Embryonic facial prominence (tissue), 1 donor: ENCODE results near the gene CD163L1.
"Not testable (repeated sequence)": the region's sequence is repeated elsewhere in the genome, so short reads cannot be mapped to it uniquely, and the experiment has no call there.

Source experiments
- DNase-seq: peaks from one replicate; pipeline ENCODE4 v3.0.0-alpha.2; 2016; ENCODE audit errors: extremely low spot score

The CD163L1 gene

DNA sequence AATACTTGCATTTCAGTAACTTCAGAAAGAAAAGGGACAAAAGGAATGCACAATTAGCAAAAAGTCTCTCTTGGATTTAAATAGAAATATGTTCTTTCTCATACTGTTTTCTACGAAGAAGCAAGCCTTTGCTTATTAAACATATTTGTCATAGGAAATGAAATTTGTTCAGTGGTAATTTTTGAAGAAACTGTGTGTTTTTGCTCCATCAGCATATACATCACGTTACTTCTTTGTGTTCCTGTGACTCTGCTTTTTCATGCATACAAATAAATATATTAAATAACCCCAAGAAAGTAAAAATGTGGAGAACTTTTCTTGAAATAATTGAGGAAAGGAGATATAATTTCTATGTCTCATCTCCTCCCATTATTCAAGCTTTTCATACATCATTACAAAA lies 39.7 kb downstream of the CD163L1 start:
- DNase-seq = no peak

DNA sequence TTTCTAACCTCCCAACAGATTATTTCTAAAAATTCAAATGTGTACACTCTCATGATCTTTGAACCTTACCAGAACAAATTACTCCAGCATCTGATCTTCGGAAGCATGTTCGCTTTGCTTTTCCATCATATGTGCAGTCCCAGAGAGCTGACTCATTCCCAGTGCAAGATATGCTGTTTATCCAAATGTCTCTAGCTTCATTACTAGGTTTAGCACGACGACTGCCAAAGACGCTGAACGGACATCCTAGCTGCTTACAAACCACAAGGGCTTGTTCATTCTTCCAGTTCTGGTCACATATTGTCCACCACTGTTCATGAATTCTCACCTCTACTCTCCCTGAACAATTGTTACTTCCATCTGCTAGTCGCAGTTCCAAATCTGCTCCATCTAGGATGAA lies 40.5 kb downstream of the CD163L1 start:
- DNase-seq = no peak

DNA sequence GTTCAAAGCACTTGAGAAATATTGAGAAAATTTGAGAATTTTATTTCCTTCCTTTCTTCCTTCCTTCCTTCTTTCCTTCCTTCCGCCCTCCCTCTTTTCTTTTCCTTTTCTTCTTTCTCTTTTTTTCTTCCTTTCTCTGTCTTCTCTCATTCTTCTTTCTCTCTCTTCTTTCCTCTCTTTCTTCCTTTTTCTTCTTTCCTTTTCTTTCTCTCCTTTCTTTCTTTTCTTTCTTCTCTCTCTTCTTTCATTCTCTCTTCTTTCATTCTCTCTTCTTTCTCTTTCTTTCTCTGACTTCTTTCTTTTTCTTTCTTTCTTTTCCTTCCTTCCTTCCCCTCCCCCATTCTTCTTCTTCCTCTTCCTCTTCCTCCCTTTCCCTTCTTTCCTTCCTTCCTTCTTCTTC lies 44.9 kb downstream of the CD163L1 start:
- DNase-seq = no peak

DNA sequence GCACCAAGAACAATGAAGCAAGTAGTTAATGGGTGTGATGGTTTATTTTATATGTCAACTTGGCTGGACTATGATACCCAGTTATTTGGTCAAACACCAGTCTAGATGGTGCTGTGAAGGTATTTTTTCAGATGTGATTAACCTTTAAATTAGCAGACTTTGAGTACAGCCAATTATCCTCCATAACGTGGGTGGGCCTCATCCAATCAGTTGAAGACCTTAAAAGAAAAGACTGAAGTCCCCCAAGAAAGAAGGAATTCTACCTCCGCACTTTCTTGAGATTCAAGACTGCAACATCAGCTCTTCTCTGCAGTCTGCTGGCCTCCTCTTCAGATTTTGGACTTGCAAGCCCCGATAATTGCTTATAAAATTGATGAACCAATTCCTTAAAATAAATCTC lies 47.5 kb downstream of the CD163L1 start:
- DNase-seq = no peak

DNA sequence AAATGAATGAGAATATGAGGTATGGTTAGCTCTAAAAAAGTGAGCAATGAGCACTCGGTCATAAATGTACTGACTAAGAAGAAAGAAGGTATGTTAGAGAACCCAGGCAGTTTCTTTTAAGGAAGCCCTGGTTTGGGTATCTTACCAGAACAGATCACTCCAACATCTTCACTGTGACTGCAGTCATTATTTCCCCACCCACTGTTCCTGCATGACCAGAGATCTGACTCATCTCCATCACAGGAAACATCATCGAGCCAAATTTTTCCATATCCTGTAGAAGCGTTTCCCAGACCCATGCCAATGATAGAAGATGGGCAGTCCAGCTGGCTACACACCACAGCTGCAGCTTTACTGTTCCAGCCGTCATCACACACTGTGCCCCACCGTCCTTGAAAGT lies 48.0 kb downstream of the CD163L1 start:
- no peak for DNase-seq

DNA sequence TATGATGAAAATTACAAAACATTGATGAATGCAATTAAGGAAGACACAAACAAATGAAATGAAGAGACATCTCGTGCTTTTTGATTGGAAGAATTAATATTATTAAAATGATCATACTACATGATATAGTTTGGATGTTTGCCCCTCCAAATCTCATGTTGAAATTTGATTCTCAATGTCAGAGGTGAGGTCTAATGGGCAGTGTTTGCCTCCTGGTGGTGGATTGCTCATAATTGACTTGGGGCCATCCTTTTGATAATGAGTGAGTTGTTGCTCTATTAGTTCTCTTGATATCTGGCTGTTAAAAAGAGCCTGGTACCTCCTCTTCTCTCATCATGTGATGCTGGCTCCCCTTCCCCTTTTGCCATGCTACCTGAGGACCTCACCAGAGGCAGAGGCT lies 56.7 kb downstream of the CD163L1 start:
- DNase-seq = no peak

DNA sequence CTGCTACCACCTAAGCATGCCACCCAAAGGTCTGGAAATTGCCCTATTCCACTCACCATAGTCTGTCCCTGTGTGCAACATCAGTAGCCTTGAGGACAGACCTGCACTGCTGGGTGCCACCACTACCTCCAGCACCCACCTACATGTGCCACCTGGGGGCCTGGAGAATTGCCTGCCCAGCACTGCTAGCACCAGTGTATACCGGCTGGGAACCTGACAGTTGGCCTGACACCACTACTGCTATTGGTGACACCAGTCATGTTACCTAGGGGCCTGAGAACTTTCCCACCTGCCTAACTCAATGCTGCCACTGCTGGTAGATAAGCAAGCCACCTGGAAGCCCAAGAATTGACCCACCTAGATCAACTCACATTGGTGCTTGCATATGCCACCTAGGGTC lies 60.8 kb downstream of the CD163L1 start:
- no peak for DNase-seq

DNA sequence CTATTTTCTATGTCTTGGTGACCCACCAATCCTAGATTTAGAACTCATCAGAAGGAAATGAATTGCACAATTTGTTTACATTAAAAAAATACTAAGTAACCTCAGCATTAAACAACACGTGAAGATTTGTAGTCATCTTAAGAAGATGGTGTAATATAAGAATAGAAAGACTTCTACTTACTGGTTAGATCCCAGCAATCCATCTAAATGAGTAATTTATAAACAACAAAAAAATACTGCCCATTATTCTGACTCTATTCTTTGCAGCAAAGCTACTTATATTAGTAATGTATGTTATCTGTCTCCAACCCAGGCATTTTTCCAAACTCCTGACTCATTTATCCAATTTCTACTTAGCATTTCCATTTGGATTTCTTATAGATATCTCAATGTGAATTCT lies 67.8 kb downstream of the CD163L1 start:
- no peak for DNase-seq

DNA sequence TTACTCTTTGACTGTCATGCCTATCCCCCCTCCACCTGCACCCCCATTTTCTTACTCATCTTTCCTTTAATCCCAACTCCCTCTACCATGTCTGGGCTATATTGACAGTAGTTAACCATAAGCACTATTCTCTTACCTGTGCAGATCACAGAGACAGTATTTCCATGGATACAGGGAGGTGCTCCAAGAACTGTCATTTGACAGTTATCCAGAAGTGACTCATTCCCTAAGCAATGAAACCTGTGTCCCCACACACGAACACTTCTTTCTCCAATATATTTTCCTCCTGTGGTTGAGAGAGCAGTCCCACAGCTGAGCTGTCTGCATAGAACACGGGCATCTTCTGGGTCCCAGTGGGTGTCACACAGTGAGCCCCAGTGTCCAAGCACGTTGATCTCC lies 68.8 kb downstream of the CD163L1 start:
- no peak for DNase-seq

DNA sequence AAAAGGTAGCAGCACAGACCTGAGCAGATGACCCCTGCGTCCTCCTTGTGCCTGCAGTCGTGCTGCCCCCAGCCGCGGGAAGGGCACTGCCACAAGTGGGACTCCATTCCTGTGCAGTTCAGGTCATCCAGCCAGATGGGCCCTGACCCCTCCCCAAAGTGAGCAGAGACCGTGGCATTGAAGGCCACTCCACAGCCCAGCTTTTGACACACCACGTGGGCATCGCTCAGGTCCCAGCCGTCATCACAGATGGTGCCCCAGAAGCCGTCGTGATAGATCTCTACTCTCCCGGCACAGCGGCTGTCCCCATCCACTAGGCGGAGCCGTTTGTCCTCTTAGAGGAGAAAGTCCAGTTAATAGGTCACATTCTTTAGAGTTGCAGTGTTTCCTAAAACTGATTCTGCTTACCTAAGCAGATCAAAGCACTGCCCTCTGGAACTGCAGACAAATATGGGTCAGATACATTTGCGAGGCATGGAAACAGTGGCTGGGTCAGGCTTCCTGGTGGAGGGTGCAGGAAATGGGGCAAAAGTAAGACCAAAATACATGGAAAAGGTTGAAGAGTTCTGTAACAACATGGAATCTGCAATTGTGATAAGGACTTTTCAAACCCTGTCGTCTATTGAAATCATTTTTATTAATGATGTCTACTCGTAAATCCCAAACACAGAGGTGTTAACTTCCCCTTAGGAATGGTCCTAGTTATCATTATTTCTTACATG lies 69.4 kb downstream of the CD163L1 start:
- DNase-seq = no peak

DNA sequence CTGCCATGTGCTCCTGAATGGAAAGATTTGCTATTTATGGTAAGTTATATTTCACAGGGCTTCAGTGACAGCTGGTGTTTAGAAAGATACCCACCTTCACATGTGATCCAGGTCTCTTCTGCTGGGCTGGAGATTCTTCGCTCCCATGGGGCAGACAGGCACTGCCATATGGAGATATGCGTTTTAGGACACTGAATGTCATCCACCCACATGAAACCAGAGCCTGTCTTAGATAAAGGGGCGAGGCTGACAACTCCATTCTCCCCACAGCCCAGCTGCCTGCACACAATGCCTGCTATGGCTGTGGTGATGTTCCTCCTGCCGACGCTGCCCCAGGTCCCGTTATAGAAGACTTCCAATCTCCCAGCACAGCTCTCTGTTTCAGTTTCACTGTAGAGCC lies 70.7 kb downstream of the CD163L1 start:
- DNase-seq = no peak

DNA sequence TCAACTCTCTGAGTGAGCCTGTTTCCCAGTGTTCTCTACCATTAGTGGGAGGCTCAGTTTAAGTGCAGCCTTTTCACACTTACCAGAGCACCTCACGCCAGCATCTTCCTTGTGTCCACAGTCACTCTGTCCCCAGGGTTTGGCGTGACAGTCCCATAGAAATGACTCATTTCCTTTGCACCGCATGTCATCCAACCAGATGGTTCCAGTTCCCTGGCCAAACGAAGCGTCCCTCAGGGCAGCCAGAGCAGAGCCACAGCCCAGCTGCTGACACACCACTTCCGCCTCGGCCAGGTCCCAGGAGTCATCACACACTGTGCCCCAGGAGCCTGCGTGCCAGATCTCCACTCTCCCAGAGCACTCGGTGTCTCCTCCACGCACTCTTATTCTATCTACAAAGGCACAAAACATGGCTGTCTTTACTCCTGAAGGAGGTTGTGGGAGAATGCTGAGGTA lies 74.7 kb downstream of the CD163L1 start:
- DNase-seq = no peak

DNA sequence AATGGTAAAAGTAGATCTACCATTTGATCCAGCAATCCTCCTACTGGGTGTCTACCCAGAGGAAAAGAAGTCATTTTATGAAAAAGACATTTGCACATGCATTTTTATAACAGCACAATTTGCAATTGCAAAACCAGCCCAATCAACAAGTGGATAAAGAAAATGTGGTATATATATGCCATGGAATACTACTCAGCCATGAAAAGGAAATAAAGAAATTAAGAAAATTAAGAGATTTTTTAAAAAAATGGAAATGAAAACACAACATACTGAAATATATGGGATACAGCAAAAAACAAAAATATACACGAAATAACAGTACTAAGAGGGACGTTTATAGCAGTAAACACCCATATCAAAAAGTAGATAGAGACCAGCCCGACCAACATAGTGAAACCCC lies 81.2 kb downstream of the CD163L1 start:
- DNase-seq = no peak

DNA sequence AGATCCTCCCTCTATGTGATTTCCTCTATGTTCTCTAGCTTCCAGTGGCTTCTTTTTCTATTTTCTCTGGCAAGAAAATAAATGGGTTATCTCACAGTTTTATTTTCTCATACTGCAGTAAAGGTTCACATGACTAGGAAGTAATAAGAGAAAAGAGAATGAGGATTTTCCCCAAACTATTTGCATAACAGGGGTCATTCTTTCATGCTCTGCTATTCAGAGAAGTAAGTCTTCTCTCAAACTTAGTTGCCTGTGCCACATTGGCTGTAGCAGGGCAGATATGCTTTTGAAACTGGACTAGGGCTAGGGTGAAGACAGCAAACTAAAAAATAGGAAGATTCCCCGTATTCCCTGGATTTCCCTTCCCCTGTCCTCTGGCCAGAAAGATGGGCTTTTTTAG lies 82.7 kb downstream of the CD163L1 start:
- no peak for DNase-seq

DNA sequence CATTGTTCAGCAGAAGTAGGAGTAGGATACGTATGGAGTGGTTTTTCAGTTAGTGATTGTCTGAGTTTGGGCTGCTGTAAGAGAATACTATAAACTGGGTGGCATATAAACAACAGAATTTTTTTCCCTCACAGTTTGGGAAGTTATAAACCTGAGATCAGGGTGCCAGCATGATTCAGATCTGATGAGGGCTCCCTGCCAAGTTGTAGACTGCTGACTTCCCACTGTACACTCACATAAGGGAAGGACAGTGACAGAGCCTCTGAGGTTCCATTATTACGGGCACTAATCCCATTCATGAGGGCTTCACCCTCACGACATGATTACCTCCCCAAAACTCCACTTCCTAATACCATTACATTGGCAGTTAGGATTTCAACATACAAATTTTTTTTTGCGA lies 89.4 kb downstream of the CD163L1 start:
- DNase-seq = no peak

DNA sequence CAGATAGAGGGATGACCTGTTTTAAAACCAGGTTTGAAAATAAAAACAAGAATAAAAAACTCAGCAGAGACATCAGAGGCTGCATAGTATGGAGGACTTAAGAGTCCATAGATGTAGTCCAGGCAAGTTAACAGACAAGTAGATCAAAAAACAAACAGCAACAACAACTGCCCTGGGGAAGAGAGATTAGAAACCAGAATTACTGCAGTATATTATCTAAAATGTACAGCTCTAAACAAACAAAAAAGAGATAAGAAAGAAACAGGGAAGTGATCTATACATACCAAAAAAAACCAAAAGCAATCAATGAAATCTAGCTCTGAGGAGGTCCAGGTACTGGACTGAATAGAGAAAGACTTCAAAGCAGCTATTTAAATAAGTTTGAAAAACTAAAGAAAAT lies 91.3 kb downstream of the CD163L1 start:
- no peak for DNase-seq

DNA sequence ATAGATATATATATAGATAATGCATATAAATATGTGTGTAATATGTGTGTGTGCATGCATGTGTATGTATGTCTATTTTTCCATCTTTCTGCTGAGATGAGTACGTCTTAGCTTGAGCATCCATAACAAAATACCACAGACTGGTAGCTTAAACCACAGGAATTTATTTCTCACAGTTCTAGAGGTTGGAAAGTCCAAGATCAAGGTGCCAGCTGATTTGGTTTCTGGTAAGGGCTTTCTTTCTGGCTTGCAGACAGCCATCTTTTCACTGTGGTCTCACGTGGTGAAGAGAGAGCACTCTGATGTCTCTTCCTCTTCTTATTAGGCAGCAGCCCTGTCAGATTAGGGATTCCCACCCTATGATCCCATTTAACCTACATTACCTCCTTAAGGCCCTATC lies 92.8 kb downstream of the CD163L1 start:
- no peak for DNase-seq

DNA sequence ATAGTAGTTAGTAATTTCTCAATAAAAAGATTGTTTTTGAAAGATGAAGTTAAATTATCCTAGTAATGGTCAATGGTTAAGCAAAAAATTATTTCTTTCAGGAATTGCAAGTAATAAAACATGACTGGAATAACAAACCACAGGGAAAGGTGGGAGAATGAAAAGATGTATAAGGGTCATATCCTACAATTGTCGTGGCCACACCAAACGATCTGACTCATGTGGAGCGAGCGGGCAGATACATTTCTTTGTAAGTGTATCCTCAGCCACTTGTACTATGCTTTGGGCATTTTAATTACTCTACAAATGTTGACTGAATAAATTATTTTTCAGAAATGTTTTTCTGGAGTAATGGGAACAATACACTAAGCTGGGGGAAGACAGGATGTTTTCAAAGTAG lies 94.5 kb downstream of the CD163L1 start:
- no peak for DNase-seq

DNA sequence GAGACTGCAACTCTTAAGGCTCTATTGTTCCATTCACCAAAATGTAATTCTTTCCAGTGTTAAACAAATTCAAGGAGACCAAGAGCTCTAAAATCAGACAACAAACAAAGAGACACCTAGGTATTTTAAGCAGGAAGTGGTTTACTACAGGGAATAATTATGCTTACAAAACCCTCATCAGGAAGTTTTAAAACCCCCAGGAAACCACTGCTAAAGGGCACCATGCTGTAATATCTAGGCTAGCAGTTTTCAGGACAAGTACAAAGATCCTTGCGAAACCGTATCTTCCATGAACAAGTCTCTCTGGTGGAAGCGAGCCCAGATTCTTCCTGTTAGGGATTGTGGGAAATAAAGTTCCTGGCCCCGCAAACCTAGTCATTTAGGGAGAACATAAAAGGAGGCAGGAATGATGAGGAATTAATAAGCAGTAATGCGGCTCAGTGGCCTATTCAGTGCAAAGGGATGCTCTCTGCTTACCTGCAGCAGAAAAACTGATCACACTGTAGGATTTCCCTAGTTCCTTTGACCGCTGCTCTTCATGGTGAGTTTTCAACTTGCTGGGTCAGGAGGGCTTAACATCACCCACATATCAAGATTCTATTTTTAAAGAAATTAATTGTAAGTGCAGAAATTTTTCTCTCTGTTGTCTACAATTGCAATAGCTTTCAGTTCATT lies 97.3 kb downstream of the CD163L1 start:
- no peak for DNase-seq

DNA sequence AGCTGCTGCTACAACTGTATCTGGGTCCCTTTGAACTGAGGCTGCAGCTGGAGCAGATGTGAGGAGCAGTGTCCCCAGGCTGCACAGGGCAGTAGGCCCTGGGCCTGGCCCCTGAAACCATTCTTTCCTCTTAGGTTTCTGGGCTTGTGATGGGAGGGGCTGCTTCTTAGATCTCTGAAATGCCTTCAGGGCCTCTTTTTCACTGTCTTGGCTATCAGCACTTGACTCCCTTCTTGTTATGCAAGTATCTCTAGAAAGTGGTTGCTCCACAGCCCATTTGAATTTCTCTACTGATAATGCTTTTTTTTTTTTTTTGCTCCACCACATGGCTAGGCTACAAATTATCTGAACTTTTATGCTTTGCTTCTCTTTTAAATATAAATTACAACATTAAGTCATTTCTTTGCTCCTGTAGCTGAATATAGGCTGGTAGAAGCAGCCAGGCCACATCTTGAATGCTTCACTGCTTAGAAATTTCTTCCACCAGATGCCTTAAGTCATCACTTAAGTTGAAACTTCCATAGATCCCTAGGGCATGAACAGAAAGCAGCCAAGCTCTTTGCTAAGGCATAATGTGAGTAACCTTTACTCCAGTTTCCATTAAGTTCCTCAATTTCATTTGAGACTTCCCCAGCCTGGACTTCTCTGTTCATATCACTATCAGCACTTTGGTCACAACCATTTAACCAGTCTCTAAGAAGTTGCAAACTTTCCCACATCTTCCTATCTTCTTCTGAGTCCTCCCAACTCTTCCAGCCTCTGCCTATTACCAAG lies 98.9 kb downstream of the CD163L1 start:
- no peak for DNase-seq

DNA sequence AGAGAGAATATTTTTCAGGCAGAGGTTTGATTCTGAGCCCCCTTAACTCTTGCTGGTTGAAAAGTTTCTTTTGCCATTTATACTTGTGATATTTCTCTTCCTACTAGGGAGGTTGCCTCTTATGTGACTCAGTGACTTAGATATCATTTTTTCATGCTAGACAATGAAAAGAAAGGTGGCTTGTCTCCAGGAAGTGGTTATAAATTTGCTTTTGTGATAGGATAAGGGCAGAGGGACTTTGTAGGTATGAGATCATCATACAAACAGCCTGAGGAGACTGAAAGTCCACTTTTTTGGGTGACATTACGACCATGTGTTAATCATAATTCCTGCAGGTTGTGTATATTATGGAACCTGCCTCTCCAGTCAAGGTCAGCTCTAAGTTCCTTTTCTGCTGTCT lies 104.3 kb downstream of the CD163L1 start:
- no peak for DNase-seq

DNA sequence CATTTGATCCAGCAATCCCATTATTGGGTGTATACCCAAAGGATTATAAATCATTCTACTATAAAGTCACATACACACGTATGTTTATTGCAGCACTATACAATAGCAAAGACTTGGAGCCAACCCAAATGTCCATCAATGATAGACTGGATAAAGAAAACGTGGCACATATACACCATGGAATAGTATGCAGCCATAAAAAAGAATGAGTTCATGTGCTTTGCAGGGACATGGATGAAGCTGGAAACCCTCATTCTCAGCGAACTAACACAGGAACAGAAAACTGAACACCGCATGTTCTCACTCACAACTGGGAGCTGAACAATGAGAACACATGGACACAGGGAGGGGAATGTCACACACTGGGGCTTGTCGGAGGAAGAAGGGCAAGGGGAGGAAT lies 106.2 kb downstream of the CD163L1 start:
- not testable (repeated sequence) for DNase-seq

DNA sequence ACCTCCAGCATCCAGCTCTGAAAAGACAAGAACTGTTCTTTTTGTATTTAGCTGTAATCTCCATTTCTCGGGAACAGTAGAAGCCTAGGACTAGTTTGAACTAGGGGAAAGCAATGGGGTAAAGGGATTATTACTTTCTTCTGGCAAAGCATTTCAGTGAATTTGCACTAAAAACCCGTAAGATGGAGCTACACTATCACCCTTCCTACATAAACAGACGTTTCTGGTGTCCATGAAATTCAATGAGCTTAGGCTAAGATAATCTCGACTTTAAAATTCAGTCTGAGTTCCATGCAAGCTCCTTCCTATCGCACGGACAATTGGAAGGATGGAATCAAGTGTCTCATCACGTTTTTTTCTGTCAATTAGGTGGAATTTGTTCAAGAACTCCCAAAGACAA lies 116.0 kb downstream of the CD163L1 start:
- DNase-seq = no peak
